ENCODE measurements around the gene JAM3.
"Not testable (repeated sequence)": the region's sequence is repeated elsewhere in the genome, so short reads cannot be mapped to it uniquely, and the experiment has no call there.

The JAM3 gene

DNA sequence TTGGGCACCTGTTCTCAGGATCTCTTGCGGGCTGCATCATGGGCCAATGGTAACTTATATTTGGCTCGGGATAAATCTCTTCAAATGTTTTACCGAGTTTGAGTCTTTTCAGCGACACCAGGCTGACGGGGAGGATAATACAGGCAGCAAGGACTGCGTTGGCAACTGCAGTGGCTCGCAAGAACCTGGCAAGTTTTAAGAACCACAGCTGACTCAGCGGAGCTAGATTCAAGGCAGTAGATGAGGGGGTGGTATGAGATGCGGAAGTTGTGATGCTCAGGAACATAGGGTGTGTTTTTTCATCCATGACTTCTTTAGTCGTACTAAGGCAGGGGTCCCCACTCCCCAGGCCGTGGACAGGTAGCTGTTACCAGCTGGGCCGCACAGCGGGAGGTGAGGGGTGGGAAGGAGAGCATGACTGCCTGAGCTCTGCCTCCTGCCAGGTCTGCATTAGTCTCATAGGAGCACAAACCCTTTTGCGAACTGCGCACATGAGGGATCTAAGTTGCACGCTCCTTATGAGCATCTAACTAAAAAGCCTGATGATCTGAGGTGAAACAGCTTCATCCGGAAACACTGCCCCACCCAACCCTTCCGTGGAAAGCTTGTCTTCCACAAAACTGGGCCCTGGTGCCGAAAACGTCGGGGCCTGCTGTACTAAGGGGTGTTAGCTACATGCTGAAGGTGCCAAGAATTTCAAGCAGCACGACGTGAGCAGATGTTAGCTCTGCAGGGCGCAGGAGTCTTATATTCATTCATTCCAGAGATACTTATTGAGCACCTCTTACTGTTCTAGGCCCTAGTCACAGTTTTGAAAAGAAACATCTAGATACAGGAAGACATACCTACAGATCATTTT, 6.4 kb upstream of the JAM3 start:
- DNase-seq (ENCODE audit: low read depth, low spot score): no peak

DNA sequence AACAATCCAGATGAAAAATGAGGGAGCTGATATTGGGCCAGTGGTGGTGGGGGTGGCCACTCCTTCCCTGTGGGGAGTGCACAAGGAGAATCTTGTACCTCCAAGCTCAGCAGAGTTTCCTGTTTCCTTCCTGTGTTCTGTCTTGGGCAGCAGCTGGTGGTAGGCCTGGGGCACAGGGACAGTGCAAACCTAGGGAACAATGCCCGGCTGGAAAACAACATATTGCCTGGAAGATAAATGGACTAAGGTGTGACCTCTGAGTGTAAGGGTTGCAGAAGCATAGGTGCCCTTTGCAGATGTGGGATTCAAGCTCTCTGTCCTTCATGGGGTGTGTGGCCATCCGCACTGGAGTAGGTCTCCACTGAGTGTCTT, 5.8 kb upstream of the JAM3 start:
- DNase-seq (ENCODE audit: low read depth, low spot score): no peak

- no peak for DNase-seq (ENCODE audit: low read depth, low spot score)
These were observed 4.7 kb upstream of the JAM3 start for GRCh38 chr11:134063991-134064747.

DNA sequence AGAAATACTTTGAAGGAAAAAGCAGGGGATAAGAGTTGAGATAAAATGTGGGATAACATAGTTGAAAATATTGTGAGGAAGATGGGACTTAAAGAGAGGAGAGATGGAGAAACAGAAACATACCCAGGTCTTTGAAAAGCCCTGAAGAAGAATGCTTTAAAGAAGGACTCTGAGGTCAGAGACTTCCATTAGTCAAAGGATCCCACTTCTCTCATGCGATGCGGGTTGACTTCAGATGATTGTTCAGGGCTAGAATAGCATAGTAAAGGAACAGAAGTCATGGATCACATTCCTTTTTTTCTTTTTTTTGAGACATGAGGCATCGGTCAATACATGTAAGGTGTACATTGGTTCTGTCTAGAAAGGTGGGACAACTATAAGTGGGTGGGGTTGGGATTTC, 3.5 kb upstream of the JAM3 start:
- DNase-seq (ENCODE audit: low read depth, low spot score): no peak

DNA sequence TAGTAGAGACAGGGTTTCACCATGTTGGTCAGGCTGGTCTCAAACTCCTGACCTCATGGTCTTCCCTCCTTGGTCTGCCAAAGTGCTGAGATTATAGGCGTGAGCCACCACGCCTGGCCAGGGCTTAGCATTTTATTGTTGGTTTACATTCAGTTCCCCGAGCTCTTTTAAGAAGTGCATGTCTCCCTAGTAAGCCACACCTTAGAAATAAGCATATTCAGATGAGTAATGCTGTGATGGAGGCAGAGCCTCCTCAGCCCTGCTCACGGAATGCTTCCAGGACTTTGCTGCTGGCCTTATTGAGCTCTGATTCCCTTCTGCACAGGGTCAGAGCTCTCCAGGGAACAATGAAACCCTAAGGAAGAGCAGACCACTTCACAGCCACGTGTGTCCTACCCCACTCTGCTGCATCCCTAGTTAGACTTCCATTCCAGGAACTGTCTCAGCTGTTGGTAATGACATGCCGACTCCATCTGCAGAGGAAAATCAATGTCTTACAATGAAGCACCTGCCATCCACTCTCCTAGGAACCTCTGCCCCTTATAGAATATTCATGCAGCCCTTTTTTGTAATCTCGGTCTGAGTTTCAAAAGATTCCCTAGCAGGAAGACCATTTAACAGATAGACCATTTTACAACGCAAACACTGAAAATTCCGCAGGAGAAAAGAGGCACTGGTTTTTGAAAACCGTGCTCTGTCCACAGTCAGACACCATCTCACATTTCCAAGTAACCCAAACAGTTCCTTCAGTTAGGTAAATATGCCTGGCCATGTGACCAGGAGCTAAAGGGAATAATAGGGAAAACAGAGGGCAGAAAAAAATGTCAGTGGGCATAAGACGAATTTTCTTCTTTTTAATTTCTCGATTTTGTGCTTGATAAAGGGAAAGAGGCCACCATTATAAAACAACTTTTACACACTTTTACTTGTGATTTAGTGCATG, 1.7 kb upstream of the JAM3 start:
- no peak for DNase-seq (ENCODE audit: low read depth, low spot score)

DNA sequence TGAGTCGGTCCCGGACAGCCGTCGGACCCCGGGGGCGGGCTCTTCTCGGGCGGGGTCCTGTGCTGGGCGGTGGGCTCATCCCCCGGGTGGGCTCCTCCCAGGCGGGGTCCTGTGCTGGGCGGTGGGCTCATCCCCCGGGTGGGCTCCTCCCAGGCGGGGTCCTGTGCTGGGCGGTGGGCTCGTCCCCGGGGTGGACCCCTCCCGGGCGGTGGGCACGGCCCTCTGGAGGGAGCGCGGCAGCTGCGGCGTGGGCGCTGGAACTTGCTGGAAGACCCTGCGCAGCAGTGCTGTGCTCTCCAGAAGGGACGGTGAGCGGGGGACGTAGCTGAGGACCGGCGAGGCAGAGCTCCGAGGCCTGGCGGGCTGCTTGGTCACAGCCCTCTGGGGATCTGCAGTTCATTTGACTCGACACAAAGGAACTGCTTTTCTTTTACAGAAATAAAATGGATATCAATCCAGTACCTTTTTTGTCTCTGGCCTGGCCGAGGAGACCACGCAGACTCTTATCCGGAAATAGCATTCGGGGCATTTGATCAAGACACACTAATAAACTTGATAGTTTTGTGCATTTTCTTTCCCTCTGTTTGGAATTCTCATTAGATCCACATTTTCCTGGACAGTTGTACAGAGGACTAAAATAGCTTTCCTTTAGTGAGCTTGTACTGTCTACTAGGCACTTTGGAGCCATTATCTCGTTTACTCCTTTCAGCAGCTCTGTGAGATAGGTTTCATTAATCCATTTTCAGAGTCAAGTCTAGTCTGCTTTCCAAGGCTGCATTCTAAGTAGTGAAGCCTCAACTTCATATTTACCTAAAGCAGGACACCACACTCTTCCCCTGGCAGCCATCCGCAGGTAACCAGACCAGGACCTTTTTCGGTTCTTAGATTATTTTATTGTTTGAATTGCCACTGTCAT, 812 bp downstream of the JAM3 start:
- no peak for DNase-seq (ENCODE audit: low read depth, low spot score)

DNA sequence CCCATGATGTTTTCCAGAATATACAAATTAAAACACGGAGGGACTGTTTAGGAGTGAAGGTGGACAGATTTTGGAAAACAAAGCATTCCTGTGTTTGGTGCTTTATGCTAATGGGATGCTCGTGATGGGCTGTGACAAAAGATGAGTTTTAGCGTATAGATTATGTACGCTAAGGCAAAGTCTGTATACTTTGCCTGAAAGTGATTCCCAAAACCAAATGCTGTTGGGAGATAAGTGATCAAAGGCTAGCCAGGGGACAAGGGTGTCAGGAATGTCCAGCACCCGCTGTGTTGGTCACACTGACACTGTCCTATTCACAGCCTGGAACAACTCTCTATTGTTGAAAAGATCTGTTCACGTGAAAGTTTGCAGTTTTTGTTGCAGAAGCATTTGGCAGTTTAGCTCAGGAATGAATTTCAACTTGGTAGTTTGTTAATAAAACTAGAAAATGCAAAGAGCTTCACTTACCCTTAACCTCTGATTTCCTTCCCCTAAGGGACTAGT, 1.5 kb downstream of the JAM3 start:
- no peak for DNase-seq (ENCODE audit: low read depth, low spot score)

GRCh38 chr11:134071306-134071705, 2.4 kb downstream of the JAM3 start:
- DNase-seq (ENCODE audit: low read depth, low spot score): no peak

DNA sequence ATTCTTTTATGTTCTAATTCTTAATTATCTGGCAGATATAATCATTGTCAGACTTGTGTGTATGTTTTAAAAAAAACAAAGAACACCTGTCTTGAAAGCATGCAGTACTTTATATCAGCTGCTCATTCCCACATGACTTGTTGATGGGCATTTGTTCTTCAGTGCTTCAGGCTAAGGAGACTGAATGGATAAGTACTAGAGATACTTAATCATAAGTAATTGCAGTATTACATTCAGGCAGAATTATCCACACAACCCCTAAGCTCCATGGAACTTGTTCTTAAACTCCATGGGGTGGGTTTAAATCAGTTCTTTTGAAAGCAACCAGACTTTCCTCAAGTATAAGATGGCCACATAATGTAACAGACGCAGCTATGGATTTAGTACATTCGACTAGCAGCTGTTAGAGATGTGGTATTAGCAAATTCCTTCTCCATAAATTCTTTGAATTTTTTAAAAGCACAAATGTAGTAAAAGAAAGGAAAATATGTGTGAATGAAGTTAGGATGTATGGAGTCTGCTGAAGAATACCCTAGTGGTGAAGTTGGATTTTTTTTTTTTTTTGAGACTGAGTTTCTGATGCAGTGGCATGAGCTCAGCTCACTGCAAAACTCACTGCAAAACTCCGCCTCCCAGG, 3.0 kb downstream of the JAM3 start:
- no peak for DNase-seq (ENCODE audit: low read depth, low spot score)

DNA sequence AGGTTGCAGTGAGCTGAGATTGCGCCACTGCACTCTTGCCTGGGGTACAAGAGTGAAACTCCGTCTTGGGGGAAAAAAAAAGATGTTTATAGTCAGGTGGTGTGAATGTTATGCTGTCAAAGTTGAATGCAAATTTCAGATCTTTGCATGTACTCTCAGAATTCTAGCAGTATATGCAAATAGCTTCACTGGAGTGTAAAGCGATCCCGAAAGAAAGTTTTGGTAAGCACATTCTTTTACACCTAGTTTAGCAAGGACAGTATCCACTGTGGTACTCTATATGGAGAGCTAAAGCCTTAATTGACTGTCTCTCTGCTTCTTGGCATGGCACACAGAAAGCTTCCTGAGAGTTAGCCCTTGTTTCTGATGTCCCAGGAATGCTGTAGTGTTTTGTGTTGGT, 4.0 kb downstream of the JAM3 start:
- no peak for DNase-seq (ENCODE audit: low read depth, low spot score)

GRCh38 chr11:134074346-134074745, 5.5 kb downstream of the JAM3 start:
- no peak for DNase-seq (ENCODE audit: low read depth, low spot score)

DNA sequence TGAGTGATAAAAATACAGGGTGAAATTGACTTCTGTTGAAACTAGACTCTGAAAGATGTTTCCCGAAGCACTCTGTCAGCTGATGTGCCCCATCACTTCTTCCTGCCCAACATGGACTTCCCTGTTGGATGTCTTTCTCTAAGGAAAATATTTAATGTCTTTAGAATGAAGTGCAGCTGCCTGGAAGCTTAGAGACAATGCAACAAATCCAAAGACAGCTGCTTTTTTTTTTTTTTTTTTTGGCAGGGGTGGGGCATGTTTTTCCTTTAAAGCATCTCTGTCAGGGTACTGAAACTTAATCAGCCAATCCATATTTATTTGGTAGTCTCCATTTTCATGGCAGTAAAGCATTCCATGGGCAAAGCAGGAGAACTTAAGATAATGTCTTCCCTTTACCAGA, 5.9 kb downstream of the JAM3 start:
- no peak for DNase-seq (ENCODE audit: low read depth, low spot score)

DNA sequence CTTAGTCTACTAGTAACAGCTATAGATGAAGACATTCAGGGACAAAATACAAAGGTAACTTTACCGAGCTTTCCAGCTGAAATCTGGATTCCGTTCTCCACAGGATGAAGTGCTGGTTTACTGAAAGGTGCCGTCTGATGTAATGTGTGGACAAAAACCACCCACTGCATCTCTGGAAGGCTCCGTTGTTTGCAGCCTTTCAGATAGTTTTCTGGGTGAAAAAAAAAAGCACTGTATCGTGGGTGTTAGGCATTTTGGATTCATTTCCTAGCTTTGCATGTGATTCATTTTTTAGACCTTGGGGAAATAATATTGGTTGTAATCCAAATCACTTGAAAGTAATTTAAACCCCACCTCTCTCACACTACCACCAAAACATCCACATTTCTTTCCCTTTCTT, 10.4 kb downstream of the JAM3 start:
- DNase-seq (ENCODE audit: low read depth, low spot score): no peak

GRCh38 chr11:134081258-134081657, 12.4 kb downstream of the JAM3 start:
- DNase-seq (ENCODE audit: low read depth, low spot score): not testable (repeated sequence)

GRCh38 chr11:134082990-134083389, 14.1 kb downstream of the JAM3 start:
- DNase-seq (ENCODE audit: low read depth, low spot score): no peak

- DNase-seq (ENCODE audit: low read depth, low spot score): no peak
These were observed 17.5 kb downstream of the JAM3 start for GRCh38 chr11:134086376-134086775.

GRCh38 chr11:134092006-134092405, 23.1 kb downstream of the JAM3 start:
- not testable (repeated sequence) for DNase-seq (ENCODE audit: low read depth, low spot score)

GRCh38 chr11:134097166-134097565, 28.3 kb downstream of the JAM3 start:
- DNase-seq (ENCODE audit: low read depth, low spot score): no peak

DNA sequence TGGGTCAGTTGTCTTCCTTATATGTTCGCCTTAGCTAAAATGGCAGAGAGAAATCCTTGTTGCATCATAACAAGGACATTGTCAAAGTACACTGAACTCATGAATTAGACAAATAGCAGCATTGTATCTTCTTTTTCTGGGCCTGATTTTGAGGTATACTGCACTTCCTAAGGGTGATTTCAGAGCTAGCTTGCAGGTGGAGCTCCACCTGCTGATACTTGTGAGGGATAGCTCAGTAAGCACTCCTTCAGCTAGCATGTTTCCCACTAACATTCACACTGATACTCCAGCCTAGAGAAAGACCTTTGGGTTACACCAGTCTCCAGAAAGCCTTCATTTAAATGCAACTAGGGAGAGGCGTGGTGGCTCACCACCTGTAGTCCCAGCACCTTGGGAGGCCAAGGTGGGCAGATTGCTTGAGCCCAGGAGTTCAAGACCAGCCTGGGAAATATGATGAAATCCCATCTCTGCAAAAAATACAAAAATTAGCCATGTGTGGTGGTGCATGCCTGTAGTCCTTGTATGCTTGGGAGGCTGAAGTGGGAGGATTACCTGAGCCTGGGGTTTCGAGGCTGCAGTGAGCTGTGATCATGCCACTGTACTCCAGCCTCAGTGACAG, 29.8 kb downstream of the JAM3 start:
- DNase-seq (ENCODE audit: low read depth, low spot score): peak; percentile 40

- no peak for DNase-seq (ENCODE audit: low read depth, low spot score)
These were observed 31.3 kb downstream of the JAM3 start for GRCh38 chr11:134100171-134100570.
